NCI-H2171 treated with DMSO at 0.1 percent for 48 hours (cell line): ENCODE measurements around the gene CRISP1.

Experiments
- DNase-seq: peaks from one replicate; lab custom pipeline; 2025; lab: John Stamatoyannopoulos, UW

CRISP1 gene

GRCh38 chr6:49839957-49840356, 26.4 kb downstream of the CRISP1 start:
- no peak for DNase-seq

GRCh38 chr6:49839162-49839561, 27.2 kb downstream of the CRISP1 start:
- DNase-seq = no peak

- DNase-seq = no peak
These were observed 31.2 kb downstream of the CRISP1 start for GRCh38 chr6:49835140-49835539.

- DNase-seq = no peak
These were observed 32.9 kb downstream of the CRISP1 start for GRCh38 chr6:49833386-49833785.

- no peak for DNase-seq
These were observed 39.5 kb downstream of the CRISP1 start for GRCh38 chr6:49826743-49827406.

GRCh38 chr6:49815166-49815565, 51.2 kb downstream of the CRISP1 start:
- no peak for DNase-seq

- DNase-seq = no peak
These were observed 53.1 kb downstream of the CRISP1 start for GRCh38 chr6:49813248-49813647.

- peak; percentile 10 for DNase-seq
These were observed 60.2 kb downstream of the CRISP1 start for GRCh38 chr6:49806145-49806544.

- DNase-seq = no peak
These were observed 61.1 kb downstream of the CRISP1 start for GRCh38 chr6:49805246-49805645.

- DNase-seq = no peak
These were observed 64.8 kb downstream of the CRISP1 start for GRCh38 chr6:49801525-49801924.

- DNase-seq = no peak
These were observed 67.2 kb downstream of the CRISP1 start for GRCh38 chr6:49799090-49799489.

- peak; percentile 40 for DNase-seq
These were observed 69.4 kb downstream of the CRISP1 start for GRCh38 chr6:49796842-49797455.

GRCh38 chr6:49790341-49790740, 76.0 kb downstream of the CRISP1 start:
- DNase-seq = no peak

GRCh38 chr6:49787176-49787575, 79.2 kb downstream of the CRISP1 start, which contains the start of gene PGK2:
TSS of gene PGK2 (minus strand) at chr6:49787285. CDS start at chr6:49787187, 98 bp downstream.
- DNase-seq = no peak

GRCh38 chr6:49784272-49784671, 82.1 kb downstream of the CRISP1 start:
- DNase-seq = no peak
